IPS DF 19.7 (cell line): Measurements from ENCODE around the gene UGT1A10.

Source experiments
- DNase-seq: peaks from one replicate; pipeline ENCODE4 v3.0.0-alpha.2; 2013; ENCODE audit warnings: low read depth, low spot score

UGT1A10 gene

DNA sequence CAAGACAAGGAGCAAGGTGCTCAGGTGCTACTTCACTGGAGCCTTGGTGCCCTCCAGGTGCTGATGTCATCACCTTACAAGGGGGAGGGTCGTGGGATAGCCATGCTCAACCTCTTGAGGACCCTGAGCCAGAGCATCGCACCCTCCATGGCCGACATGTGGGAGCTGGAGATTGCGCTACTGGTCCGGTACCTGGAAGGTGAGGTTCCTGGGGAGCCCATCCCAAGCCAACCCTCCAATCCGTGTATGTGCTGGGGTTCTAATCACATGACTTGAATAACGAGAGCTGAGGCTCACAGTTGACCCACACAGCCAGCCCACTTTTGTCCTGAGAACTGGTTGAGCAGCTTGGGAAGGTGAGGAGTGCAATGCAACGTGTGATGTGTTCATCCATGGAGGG lies 167.7 kb downstream of the UGT1A10 start:
- no peak for DNase-seq

GRCh38 chr2:233807215-233807865 lies 171.1 kb downstream of the UGT1A10 start:
- DNase-seq = no peak

DNA sequence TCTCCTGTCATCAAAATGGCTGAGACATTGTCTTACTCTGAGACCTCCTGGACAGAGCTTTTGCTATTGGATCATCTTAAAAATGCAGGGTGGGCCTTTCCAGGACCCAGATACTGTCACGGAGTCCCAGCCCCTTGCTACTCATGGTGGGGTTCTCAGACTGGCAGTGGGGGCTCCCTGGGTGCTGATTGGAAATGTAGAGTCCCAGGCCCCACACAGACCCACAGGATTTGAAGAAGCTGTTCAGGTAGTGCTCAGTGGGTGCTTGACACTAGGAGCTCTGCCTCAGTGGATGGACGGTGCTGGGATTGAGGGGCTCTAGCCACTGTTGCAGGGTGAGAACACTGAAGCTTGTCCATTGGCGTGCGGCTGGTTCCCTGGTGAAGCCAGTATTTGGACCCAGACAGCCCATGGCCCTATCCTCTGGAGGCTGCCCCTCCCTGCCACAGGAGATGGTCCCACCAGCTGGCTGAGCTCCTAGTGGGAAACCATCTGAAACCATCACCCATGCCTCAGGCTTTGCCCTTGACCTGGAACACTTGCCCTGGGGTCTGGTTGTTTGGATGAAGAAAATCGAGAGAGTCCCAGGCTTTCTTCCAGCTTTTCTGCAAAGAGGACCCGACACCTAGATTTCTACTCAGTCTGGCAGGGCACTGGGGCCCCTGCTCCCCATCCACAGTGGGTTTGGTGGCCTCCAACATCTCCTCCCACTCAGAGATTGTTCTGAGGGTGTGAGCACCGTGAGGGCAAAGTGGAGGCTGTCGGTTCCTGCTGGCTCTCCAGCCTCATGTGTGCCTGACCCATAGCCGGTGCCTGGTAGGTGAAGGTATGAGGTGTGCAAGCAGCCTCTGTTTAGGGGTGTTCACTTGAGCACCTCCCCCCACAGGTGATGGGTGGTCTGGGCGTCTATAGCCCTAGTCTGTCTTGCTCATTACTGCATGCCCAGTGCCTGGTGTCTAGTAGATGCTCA lies 172.0 kb downstream of the UGT1A10 start:
- no peak for DNase-seq

GRCh38 chr2:233810385-233810784 lies 174.1 kb downstream of the UGT1A10 start:
- DNase-seq = no peak

DNA sequence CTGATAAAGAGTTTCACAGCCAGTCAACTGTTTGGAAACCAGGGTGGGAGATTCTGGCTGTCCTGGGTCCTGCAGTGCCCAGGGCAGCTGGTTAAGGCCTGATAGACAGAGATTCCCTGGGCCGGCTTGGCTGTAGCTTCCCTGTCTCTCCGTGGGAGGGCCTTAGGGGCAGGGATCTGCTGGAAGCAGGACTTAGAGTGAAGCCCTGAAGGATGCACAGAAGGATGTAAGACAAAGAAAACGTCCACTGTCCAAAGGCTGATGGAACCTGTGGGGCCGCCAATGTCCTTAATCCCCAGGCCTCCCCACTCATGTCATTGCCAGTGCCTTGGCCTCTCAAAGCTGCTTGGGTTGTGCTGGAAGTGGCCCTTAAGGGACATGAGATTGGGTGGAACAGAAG lies 174.8 kb downstream of the UGT1A10 start:
- no peak for DNase-seq

GRCh38 chr2:233811732-233812131 lies 175.5 kb downstream of the UGT1A10 start:
- DNase-seq = no peak

GRCh38 chr2:233813236-233814055 lies 177.2 kb downstream of the UGT1A10 start:
- no peak for DNase-seq

DNA sequence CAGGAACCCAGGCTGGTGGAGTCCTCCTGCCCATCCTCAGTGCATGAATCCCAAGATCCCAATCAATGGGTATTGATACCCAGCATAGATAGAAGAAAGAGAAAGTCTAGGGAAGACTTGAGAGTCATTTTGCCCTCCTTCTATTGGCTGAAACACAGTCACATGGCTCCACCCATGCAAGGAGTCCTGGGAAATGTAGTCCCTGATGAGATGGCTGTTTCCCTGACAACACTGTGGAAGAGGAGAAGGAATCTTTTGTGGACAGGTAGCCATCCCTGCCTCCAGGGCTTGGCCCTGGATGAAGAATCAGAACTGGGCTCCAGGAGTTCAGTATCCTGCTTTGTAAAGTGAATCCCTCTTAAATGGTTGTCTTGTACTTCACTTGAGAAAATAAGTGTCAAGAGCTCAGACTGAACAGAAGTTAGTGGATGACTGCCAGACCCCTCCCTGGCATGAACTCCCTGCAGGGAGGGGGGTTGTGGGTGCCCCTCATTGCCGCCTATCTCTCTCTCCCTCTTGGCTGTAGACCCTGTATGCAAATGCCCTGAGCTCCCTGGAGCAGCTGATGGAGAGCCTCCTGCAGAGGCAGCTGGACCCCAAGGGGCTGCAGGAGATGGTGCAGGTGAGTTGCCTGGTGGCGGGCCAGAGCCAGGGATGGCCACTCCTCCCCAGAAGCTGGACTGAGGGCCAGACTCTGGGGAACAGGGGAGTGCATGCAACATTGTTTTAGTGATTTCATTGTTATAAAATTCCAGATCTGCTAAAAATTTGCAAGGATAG lies 178.0 kb downstream of the UGT1A10 start:
- no peak for DNase-seq

DNA sequence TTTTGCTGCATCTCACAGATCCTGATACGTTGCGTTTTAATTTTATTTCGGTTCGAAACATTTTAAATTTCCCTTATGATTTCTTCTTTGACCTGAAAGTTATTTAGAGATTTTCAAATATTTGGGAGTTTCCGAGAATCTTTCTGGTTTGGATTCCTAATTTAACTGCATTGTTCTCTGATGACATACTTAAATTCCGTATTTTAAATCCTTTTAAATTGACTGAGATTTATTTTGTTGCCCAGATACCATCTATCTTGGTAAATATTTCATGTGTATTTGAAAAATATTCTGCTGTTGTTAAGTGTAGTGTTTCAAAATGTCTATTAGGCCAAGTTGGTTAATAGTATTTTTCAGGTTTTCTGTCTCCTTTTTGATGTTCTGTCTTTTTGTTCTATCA lies 179.6 kb downstream of the UGT1A10 start:
- DNase-seq = no peak

GRCh38 chr2:233816334-233816733 lies 180.1 kb downstream of the UGT1A10 start:
- no peak for DNase-seq

GRCh38 chr2:233816771-233817170 lies 180.5 kb downstream of the UGT1A10 start:
- no peak for DNase-seq

GRCh38 chr2:233817361-233817911 lies 181.2 kb downstream of the UGT1A10 start:
- no peak for DNase-seq

- no peak for DNase-seq
Observed at GRCh38 chr2:233817995-233818638, 181.9 kb downstream of the UGT1A10 start.

GRCh38 chr2:233818639-233819621 lies 182.7 kb downstream of the UGT1A10 start:
- no peak for DNase-seq

GRCh38 chr2:233819884-233820773 lies 183.9 kb downstream of the UGT1A10 start:
- no peak for DNase-seq

DNA sequence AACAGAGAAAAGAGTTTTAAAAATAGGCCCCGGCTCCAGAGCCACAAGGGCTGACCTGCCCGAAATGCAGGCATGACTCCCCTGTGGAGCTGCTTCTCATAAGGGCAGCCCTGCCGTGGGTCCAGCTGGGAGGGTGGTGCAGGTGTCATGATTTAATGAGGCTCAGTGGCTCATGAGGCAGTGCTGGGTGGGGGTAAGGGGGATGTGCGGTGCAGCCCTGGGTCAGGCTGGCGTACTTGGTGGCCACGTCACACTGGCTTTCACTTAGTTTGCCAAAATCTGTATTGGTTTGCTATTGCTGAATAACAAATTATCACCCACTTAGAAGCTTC lies 184.5 kb downstream of the UGT1A10 start:
- DNase-seq = no peak

DNA sequence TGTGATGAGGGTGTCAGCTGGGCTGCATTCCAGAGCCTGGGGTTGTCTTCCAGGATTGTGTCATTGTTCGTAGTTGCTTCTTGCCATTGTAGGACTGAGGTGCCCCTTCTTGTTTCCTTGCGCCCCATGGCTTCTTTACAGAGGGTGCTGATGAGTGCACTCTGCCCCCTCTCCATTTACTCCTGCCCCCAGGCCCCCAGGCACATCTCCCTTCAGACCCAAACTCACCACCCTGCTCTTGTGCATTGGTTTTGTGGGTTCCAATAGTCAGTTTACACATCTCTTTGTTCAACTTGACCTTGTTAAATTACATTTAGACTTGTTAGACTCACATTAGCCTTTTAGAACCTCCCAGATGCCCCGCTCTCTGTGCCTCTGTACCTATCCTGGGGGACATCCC lies 184.9 kb downstream of the UGT1A10 start:
- DNase-seq = no peak

DNA sequence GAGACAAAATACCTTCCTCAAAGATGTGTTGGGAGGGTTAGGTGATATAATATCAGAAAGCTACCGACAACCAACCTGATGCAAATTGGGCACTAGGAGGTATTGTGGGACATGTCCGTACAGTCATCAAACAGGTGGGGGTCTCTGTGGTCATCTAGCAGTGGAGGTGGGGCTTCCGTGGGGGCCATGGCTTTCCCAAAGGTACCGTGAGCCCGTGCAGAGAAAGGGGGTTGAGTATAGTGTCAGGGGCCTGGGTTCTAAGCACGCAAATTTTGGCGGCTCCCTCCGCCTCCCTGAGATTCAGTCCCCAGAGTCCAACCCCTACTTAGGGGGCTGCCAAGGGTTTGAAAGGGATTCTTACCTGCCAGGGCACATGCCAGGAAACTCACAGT lies 185.5 kb downstream of the UGT1A10 start:
- DNase-seq = no peak
